HUES64 (cell line): Measurements from ENCODE around the gene CHPF.
A peak's percentile ranks its signal among the peaks of the same experiment; 100 is the strongest.

Experiments
- H3K27ac ChIP-seq: 2 replicates; pipeline ENCODE4 v1.7.0; 2013; ENCODE audit warnings: low read depth, low read length, inconsistent platforms
- H3K27me3 ChIP-seq: 2 replicates; pipeline ENCODE4 v1.6.1; 2013; ENCODE audit warnings: mild to moderate bottlenecking, low read length; ENCODE audit not compliant: insufficient read depth
- H3K36me3 ChIP-seq: 2 replicates; pipeline ENCODE4 v1.6.1; 2013; ENCODE audit warnings: mild to moderate bottlenecking, low read length; ENCODE audit not compliant: insufficient read depth
- H3K4me1 ChIP-seq: 2 replicates; pipeline ENCODE4 v1.6.1; 2013; ENCODE audit warnings: mild to moderate bottlenecking, low read length, moderate library complexity; ENCODE audit not compliant: insufficient read depth
- H3K4me3 ChIP-seq: 2 replicates; pipeline ENCODE4 v1.5.1; 2013; ENCODE audit warnings: mild to moderate bottlenecking, low read length, moderate library complexity
- H3K9ac ChIP-seq: 2 replicates; pipeline ENCODE4 v1.6.1; 2013; ENCODE audit warnings: mild to moderate bottlenecking, low read depth, low read length
- H3K9me3 ChIP-seq: 2 replicates; pipeline ENCODE4 v1.6.1; 2013; ENCODE audit warnings: low read depth, low read length; ENCODE audit not compliant: insufficient read depth
- WGBS: fragments of 150-250, 120-280 bp; methylation state at CpG from one replicate; pipeline ENCODE4 v1.1.7; 2013; ENCODE audit warnings: missing lambda C conversion rate; 5-methylcytosine and 5-hydroxymethylcytosine counted together

CHPF gene

GRCh38 chr2:219508971-219509779 is 34.4 kb downstream of the CHPF start:
- WGBS = 13% methylated on average over 12 of the region's 14 CpGs
- Histone ChIP-seq H3K27me3 (peaks cover 34% of the 10 kb centered on the region), H3K36me3 (peaks cover 5% of the 10 kb centered on the region; the same call in 1 of the 2 replicates), H3K4me1 (peaks cover 58% of the 10 kb centered on the region), H3K4me3 (peak overlapping the region; percentile 54), H3K9me3 (no peaks in the 10 kb centered on the region), H3K9ac (no peak overlapping the region), H3K27ac (no peak overlapping the region)

- Histone ChIP-seq H3K4me3 (no peak overlapping the region), H3K9me3 (no peaks in the 10 kb centered on the region), H3K27ac (no peak overlapping the region), H3K9ac (no peak overlapping the region), H3K4me1 (peaks cover 50% of the 10 kb centered on the region), H3K36me3 (peaks cover 6% of the 10 kb centered on the region; the same call in 1 of the 2 replicates), H3K27me3 (peaks cover 26% of the 10 kb centered on the region)
- 68% methylated on average over 3 of the region's 4 CpGs for WGBS
Observed at GRCh38 chr2:219508444-219508734, 35.2 kb downstream of the CHPF start.

- Histone ChIP-seq H3K9ac (peak overlapping the region; percentile 55), H3K4me3 (no peak overlapping the region), H3K36me3 (peaks cover 8% of the 10 kb centered on the region; the same call in 1 of the 2 replicates), H3K9me3 (no peaks in the 10 kb centered on the region), H3K27ac (peak overlapping the region; percentile 85), H3K27me3 (peaks cover 20% of the 10 kb centered on the region), H3K4me1 (peaks cover 45% of the 10 kb centered on the region)
- 82% methylated on average over 8 of the region's 8 CpGs for WGBS
Observed at GRCh38 chr2:219507581-219508443, 35.8 kb downstream of the CHPF start.

DNA sequence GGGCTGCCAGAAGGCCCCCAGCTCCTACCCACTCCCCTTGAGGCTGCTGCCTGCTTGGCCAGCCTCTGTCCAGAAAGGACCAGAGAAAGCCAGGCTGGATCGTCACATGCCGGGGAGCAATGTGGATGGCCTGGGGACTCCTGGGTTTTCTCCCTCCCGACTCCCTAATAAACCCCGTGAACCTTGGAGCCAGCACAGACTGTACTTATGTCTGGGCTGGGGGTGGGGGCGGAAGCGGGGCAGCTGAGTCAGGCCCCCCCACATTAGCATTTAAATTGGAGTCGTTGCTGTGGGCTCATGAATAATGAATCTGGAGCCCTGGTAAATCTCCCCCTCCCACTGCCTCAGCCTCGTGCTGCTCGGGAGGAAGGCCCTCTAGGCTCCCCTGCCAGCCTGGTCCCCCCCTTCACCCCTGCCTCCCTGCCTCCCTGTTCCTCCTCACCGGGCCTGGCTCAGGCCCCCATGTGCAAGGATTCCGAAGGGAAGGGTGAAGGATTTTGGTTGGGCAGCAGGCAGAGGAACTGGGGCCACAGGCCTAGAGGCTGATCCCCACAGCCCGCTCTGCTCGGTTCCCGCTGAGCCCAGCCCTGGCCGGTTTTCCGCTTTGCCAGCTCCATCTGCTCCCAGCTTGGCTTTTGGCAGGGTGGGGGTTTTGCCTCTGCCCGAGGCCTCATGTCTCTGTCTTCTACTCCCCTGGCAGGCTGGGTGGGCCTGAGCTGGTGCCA is 36.6 kb downstream of the CHPF start:
- Histone ChIP-seq H3K9ac (peak overlapping the region; percentile 55), H3K27me3 (peaks cover 12% of the 10 kb centered on the region), H3K36me3 (peaks cover 8% of the 10 kb centered on the region; the same call in 1 of the 2 replicates), H3K27ac (peak overlapping the region; percentile 85), H3K4me3 (0 out of 2 replicates have a peak overlapping the region, but pooled peaks have one; percentile 5), H3K9me3 (no peaks in the 10 kb centered on the region), H3K4me1 (peaks cover 36% of the 10 kb centered on the region)
- WGBS = 23% methylated on average over 15 of the region's 17 CpGs

DNA sequence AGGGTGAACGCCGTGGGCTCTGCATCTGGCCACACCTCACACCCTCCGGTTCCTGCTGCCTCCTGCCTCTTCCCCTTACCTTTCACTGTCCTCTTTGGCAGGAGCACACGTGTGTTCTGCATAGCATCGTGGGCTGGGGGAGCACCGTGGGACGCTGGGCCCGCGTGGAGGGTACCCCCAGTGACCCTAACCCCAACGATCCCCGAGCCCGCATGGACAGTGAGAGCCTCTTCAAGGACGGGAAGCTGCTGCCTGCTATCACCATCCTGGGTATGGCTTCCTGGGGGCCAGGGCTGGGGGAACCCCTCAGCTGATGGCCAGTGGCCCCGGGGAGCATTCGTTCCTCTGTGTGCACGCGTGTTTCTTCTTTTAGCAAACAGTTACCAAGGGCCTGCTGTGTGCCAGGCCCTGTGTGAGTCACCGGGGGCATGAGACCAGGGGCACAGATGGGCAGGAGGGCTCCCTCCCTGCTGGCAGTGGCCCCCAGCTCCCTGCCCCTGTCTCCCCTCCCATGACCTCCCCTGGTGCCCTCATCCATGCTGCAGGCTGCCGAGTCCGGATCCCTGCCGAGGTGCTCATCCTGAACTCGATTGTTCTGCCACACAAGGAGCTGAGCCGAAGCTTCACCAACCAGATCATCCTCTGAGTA is 37.3 kb downstream of the CHPF start:
- Histone ChIP-seq H3K36me3 (peaks cover 8% of the 10 kb centered on the region; the same call in 1 of the 2 replicates), H3K4me3 (0 out of 2 replicates have a peak overlapping the region, but pooled peaks have one; percentile 5), H3K4me1 (peaks cover 33% of the 10 kb centered on the region), H3K27me3 (peaks cover 7% of the 10 kb centered on the region), H3K9me3 (no peaks in the 10 kb centered on the region), H3K27ac (peak overlapping the region; percentile 85), H3K9ac (0 out of 2 replicates have a peak overlapping the region, but pooled peaks have one; percentile 55)
- WGBS = 76% methylated on average over 23 of the region's 23 CpGs

DNA sequence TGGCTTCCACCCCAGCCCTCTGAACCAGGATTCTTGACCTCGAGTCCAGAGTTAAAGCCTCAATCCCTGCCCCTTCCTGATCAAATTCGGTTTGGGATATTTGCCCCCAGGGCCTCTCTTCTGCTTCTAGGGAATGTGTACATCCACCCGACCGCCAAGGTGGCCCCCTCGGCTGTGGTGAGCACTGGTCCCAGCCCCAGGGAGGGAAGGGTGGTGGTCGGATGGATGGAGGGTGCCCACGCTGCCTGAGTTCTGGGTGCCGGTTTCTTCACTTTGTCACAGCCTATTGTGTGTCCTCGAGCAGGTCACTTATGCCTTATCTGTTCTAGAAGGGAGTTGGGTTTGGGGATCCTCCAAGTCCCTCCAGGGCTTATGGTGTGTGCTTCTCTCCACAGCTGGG is 38.0 kb downstream of the CHPF start:
- H3K27me3 ChIP-seq = 0 out of 2 replicates have a peak, but pooled peaks cover 2% of the 10 kb centered on the region
- no peak overlapping the region for H3K4me3 ChIP-seq
- no peak overlapping the region for H3K9ac ChIP-seq
- H3K9me3 ChIP-seq = no peaks in the 10 kb centered on the region
- WGBS = 95% methylated on average over 9 of the region's 9 CpGs
- H3K36me3 ChIP-seq = peaks cover 8% of the 10 kb centered on the region; the same call in 1 of the 2 replicates
- H3K4me1 ChIP-seq = peaks cover 32% of the 10 kb centered on the region
- no peak overlapping the region for H3K27ac ChIP-seq

GRCh38 chr2:219502618-219503017 is 41.0 kb downstream of the CHPF start:
- Histone ChIP-seq H3K4me3 (no peak overlapping the region), H3K27ac (no peak overlapping the region), H3K27me3 (peaks cover 7% of the 10 kb centered on the region), H3K4me1 (peaks cover 25% of the 10 kb centered on the region), H3K9me3 (no peaks in the 10 kb centered on the region), H3K9ac (no peak overlapping the region), H3K36me3 (peaks cover 8% of the 10 kb centered on the region; the same call in 1 of the 2 replicates)

GRCh38 chr2:219501849-219502248 is 41.8 kb downstream of the CHPF start:
- Histone ChIP-seq H3K27me3 (peaks cover 15% of the 10 kb centered on the region), H3K4me1 (peaks cover 18% of the 10 kb centered on the region), H3K27ac (no peak overlapping the region), H3K4me3 (no peak overlapping the region), H3K36me3 (peaks cover 8% of the 10 kb centered on the region; the same call in 1 of the 2 replicates), H3K9me3 (no peaks in the 10 kb centered on the region), H3K9ac (no peak overlapping the region)
- 93% methylated on average over 14 of the region's 14 CpGs for WGBS

- H3K9ac ChIP-seq = no peak overlapping the region
- H3K27ac ChIP-seq = no peak overlapping the region
- H3K27me3 ChIP-seq = peaks cover 32% of the 10 kb centered on the region
- H3K4me1 ChIP-seq = peaks cover 15% of the 10 kb centered on the region
- 80% methylated on average over 2 of the region's 2 CpGs for WGBS
- H3K4me3 ChIP-seq = no peak overlapping the region
- peaks cover 8% of the 10 kb centered on the region; the same call in 1 of the 2 replicates for H3K36me3 ChIP-seq
- no peaks in the 10 kb centered on the region for H3K9me3 ChIP-seq
Observed at GRCh38 chr2:219500135-219500534, 43.5 kb downstream of the CHPF start.

DNA sequence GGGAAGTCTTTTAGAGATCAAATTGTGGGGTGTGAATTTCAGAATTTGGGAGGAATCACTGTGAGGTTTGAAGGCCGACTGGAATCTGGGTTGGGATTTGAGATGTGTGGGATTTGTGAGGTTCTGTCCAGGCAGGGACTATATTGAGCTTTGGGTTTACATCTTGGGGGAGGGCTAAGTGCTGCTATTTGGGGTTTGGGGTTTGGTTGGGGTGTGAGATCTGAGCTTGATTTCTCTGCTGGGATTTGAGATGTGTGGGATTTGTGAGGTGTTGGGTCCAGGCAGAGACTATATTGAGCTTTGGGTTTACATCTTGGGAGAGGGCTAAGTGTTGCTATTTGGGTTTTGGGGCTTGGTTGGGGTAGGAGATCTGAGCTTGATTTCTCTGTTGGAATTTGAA is 44.1 kb downstream of the CHPF start:
- 61% methylated on average over 1 of the region's 1 CpG for WGBS
- peaks cover 15% of the 10 kb centered on the region for H3K4me1 ChIP-seq
- peak overlapping the region; percentile 81 for H3K4me3 ChIP-seq
- H3K27me3 ChIP-seq = peaks cover 38% of the 10 kb centered on the region
- H3K9me3 ChIP-seq = no peaks in the 10 kb centered on the region
- H3K36me3 ChIP-seq = peaks cover 7% of the 10 kb centered on the region; the same call in 1 of the 2 replicates
- no peak overlapping the region for H3K27ac ChIP-seq
- peak overlapping the region; percentile 86; the same call in 1 of the 2 replicates for H3K9ac ChIP-seq
